HepG2 (cell line): ENCODE measurements around the gene SUPT20HL1. TPM values are rescaled to one million over a fixed set of nuclear protein-coding genes. Genes with fewer than 3 reads are reported as not detected.

ENCODE experiments used
- ATAC-seq: fragments of 200-7000 bp; cut with Tn5 transposase; 3 replicates; pipeline ENCODE4 v1.9.1; 2020; ENCODE audit warnings: mild to moderate bottlenecking, moderate library complexity
- BruUV-seq: library from RNA; stranded (reverse); fragments of 400-500 nt; replicated peaks from 2 replicates; lab custom pipeline; 2021; lab: Mats Ljungman, UMichigan
- CTCF ChIA-PET: fragments of 300-600 bp; formaldehyde crosslinking; extraction: SDS; loops from one replicate; lab custom pipeline; 2021; ENCODE audit warnings: low total read pairs, inconsistent platforms, low intra/inter-chr PET ratio; lab: Yijun Ruan, JAX
- POLR2A ChIA-PET: fragments of 350-600 bp; sonication (Branson Sonifier 250); formaldehyde crosslinking; loops from one replicate; lab custom pipeline; 2020; ENCODE audit warnings: antibody characterized with exemption, inconsistent platforms; lab: Yijun Ruan, JAX
- DNase-seq: peaks from one replicate; pipeline ENCODE4 v3.0.0-alpha.2; 2015; ENCODE audit warnings: low spot score
- FAIRE-seq: peaks from 3 replicates; lab custom pipeline; 2011; peaks lifted over from hg19 to GRCh38; lab: Jason Lieb, UNC
- H2AFZ ChIP-seq: one replicate; pipeline ENCODE4 v1.6.1; 2011; ENCODE audit warnings: low read length, inconsistent platforms
- H3K27ac ChIP-seq: fragments of 300-600 bp; 3 replicates; pipeline ENCODE4 v1.8.0; 2011; ENCODE audit warnings: mixed run types, mild to moderate bottlenecking, mixed read lengths, low read length, inconsistent platforms; ENCODE audit not compliant: insufficient read depth; ENCODE audit errors: extremely low read length
- H3K27me3 ChIP-seq, 2 experiments: fragments of 200-600 bp in 1 of 2; 2 replicates in 1 of 2; 3 replicates in 1 of 2; pipeline versions ENCODE4 v1.6.0 to v1.8.0; 2011; ENCODE audit warnings: low read length in 2 of 2, mild to moderate bottlenecking in 2 of 2, moderate library complexity in 2 of 2, inconsistent platforms in 1 of 2; ENCODE audit not compliant: insufficient read depth in 2 of 2, control insufficient read depth in 1 of 2
- H3K36me3 ChIP-seq, 2 experiments: fragments of 200-600 bp in 1 of 2; replicated peaks in 1 of 2; 2 replicates in 1 of 2; 3 replicates in 1 of 2; pipeline versions ENCODE4 v1.5.1 to v1.8.0; 2011; ENCODE audit warnings: low read length in 2 of 2, inconsistent platforms in 1 of 2; ENCODE audit not compliant: insufficient read depth in 2 of 2, control insufficient read depth in 1 of 2
- H3K4me1 ChIP-seq: 2 replicates; pipeline ENCODE4 v1.5.1; 2012; ENCODE audit warnings: low read length, inconsistent platforms; ENCODE audit not compliant: insufficient read depth
- H3K4me2 ChIP-seq: 2 replicates; pipeline ENCODE4 v1.6.0; 2011; ENCODE audit warnings: low read depth, low read length, inconsistent platforms
- H3K4me3 ChIP-seq, 3 experiments: fragments of 200-600 bp in 1 of 3; sonication (generic), shearing (Covaris generic) in 1 of 3; replicated peaks in 1 of 3; 2 replicates each; pipeline ENCODE4 v1.5.1; 2011 to 2016; ENCODE audit warnings: low read length in 3 of 3, inconsistent platforms in 2 of 3, low read depth in 2 of 3, mild to moderate bottlenecking in 2 of 3, control low read depth in 1 of 3, mixed read lengths in 1 of 3; ENCODE audit not compliant: insufficient read depth in 1 of 3
- H3K79me2 ChIP-seq: one replicate; pipeline ENCODE4 v1.6.1; 2011; ENCODE audit warnings: low read length, inconsistent platforms; ENCODE audit not compliant: insufficient read depth
- H3K9ac ChIP-seq: 2 replicates; pipeline ENCODE4 v1.6.0; 2011; ENCODE audit warnings: mild to moderate bottlenecking, low read depth, low read length, inconsistent platforms; ENCODE audit not compliant: insufficient read depth
- H3K9me3 ChIP-seq: 2 replicates; pipeline ENCODE4 v1.5.1; 2012; ENCODE audit warnings: mild to moderate bottlenecking, low read length
- H4K20me1 ChIP-seq: 2 replicates; pipeline ENCODE4 v1.6.0; 2011; ENCODE audit warnings: inconsistent platforms, mild to moderate bottlenecking, low read length, moderate library complexity; ENCODE audit not compliant: insufficient read depth
- BCL3 ChIP-seq: sonication (generic); formaldehyde crosslinking; IDR thresholded peaks from 2 replicates; pipeline ENCODE4 v1.5.1; 2020; ENCODE audit warnings: mild to moderate bottlenecking, missing genetic modification reagents, moderate library complexity
- CHCHD3 ChIP-seq: sonication (generic); formaldehyde crosslinking; IDR thresholded peaks from 2 replicates; pipeline ENCODE4 v1.8.0; 2022; ENCODE audit warnings: mild to moderate bottlenecking, missing genetic modification reagents, moderate library complexity
- HNF4A ChIP-seq: sonication (generic); formaldehyde crosslinking; IDR thresholded peaks from 2 replicates; pipeline ENCODE4 v1.4.0; 2020; ENCODE audit warnings: missing genetic modification reagents
- MXI1 ChIP-seq: IDR thresholded peaks from 3 replicates; pipeline ENCODE4 v1.6.1; 2012; ENCODE audit warnings: low read depth, low read length, inconsistent platforms, borderline replicate concordance
- RNF219 ChIP-seq: sonication (generic); formaldehyde crosslinking; IDR thresholded peaks from 2 replicates; pipeline ENCODE4 v1.5.0; 2020; ENCODE audit warnings: mild to moderate bottlenecking, missing genetic modification reagents
- SUZ12 ChIP-seq: fragments of 150-350 bp; IDR thresholded peaks from 2 replicates; pipeline ENCODE4 v1.6.1; 2014; ENCODE audit warnings: low read depth, low read length
- ZNF547 ChIP-seq: sonication (generic); formaldehyde crosslinking; IDR thresholded peaks from 2 replicates; pipeline ENCODE4 v1.5.1; 2020; ENCODE audit warnings: mild to moderate bottlenecking, missing genetic modification reagents
- ZNF580 ChIP-seq: IDR thresholded peaks from 2 replicates; pipeline ENCODE4 v1.6.1; 2016; ENCODE audit warnings: low read depth, borderline replicate concordance
- in situ Hi-C: cut with HindIII; loops from 2 replicates; pipeline ENCODE4 v1.10.0; 2017; ENCODE audit warnings: low pct_unique_long_range_greater_than_20kb; ENCODE audit not compliant: extremely low pct_ligation_motif_present
- intact Hi-C: fragments of 100-400 bp; cut with micrococcal nuclease; formaldehyde crosslinking; loops from one replicate; pipeline ENCODE4 v1.10.0; 2022; ENCODE audit not compliant: unreplicated experiment
- polyA plus RNA-seq, 8 experiments: library from polyadenylated mRNA; depleted of rRNA in 3 of 8; stranded (reverse) in 7 of 8; unstranded in 1 of 8; fragments of >200 nt; fragmentation: Illumina TruSeq in 4 of 8; extraction: Trizol in 4 of 8; gene quantifications; 2 replicates each; pipeline versions ENCODE4 v1.2.1 to v1.2.3, GENCODE V29; 2011 to 2016; ENCODE audit warnings: low read depth in 4 of 8, missing spikeins in 1 of 8, mixed read lengths in 1 of 8; ENCODE audit not compliant: insufficient read depth in 1 of 8
- total RNA-seq, 5 experiments: library from RNA; depleted of rRNA; stranded (reverse); fragments of >200 nt; fragmentation: Illumina TruSeq; extraction: Trizol; gene quantifications; 2 replicates each; pipeline ENCODE4 v1.2.3, GENCODE V29; 2016; ENCODE audit warnings: low read depth in 1 of 5
- TF ChIP-seq, protein P1 (sequence below): sonication (generic); formaldehyde crosslinking; conservative IDR thresholded peaks from 2 replicates; pipeline ENCODE4 v1.8.1; 2023; ENCODE audit warnings: missing genetic modification reagents
- TF ChIP-seq, protein P2 (sequence below): sonication (generic); formaldehyde crosslinking; IDR thresholded peaks from 2 replicates; pipeline ENCODE4 v1.4.0; 2020; ENCODE audit warnings: mild to moderate bottlenecking, missing genetic modification reagents
- TF ChIP-seq, protein P3 (sequence below): sonication (generic); formaldehyde crosslinking; IDR thresholded peaks from 2 replicates; pipeline ENCODE4 v1.9.0; 2021; ENCODE audit warnings: mild to moderate bottlenecking, missing genetic modification reagents

Gene SUPT20HL1
- total and polyA plus RNA-seq, 2 of the 13 experiments (the other 11 are each of a cell fraction or from before 2014, with no cell fraction given): not detected

GRCh38 chrX:24334461-24334860, 26.0 kb upstream of the SUPT20HL1 start:
- no peak for FAIRE-seq
- BruUV-seq: no TSS peak
- ChIA-PET POLR2A (no interaction called here), CTCF (no interaction called here)
- intact Hi-C loops (no loop called here), in situ Hi-C loops (no loop called here)
- Histone ChIP-seq H3K27me3 (no peaks in the 10 kb centered on the region), H3K4me3 (no peak overlapping the region), H3K9ac (no peak overlapping the region), H3K4me2 (no peak overlapping the region), H2AFZ (no peak overlapping the region), H4K20me1 (no peaks in the 10 kb centered on the region), H3K79me2 (no peaks in the 10 kb centered on the region), H3K4me1 (no peaks in the 10 kb centered on the region), H3K36me3 (no peaks in the 10 kb centered on the region), H3K9me3 (no peaks in the 10 kb centered on the region), H3K27ac (no peak overlapping the region)
- ATAC-seq: no peak
- DNase-seq: no peak
- TF ChIP-seq BCL3 (no peak), SUZ12 (no peak), MXI1 (no peak), HNF4A (CRISPR knock-in tag) (no peak), CHCHD3 (CRISPR knock-in tag) (no peak), ZNF580 (no peak), ZNF547 (CRISPR knock-in tag) (no peak), RNF219 (CRISPR knock-in tag) (no peak)
- TF ChIP-seq, protein P1, sequence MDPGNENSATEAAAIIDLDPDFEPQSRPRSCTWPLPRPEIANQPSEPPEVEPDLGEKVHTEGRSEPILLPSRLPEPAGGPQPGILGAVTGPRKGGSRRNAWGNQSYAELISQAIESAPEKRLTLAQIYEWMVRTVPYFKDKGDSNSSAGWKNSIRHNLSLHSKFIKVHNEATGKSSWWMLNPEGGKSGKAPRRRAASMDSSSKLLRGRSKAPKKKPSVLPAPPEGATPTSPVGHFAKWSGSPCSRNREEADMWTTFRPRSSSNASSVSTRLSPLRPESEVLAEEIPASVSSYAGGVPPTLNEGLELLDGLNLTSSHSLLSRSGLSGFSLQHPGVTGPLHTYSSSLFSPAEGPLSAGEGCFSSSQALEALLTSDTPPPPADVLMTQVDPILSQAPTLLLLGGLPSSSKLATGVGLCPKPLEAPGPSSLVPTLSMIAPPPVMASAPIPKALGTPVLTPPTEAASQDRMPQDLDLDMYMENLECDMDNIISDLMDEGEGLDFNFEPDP (CRISPR knock-in tag): no peak
- TF ChIP-seq, protein P2, sequence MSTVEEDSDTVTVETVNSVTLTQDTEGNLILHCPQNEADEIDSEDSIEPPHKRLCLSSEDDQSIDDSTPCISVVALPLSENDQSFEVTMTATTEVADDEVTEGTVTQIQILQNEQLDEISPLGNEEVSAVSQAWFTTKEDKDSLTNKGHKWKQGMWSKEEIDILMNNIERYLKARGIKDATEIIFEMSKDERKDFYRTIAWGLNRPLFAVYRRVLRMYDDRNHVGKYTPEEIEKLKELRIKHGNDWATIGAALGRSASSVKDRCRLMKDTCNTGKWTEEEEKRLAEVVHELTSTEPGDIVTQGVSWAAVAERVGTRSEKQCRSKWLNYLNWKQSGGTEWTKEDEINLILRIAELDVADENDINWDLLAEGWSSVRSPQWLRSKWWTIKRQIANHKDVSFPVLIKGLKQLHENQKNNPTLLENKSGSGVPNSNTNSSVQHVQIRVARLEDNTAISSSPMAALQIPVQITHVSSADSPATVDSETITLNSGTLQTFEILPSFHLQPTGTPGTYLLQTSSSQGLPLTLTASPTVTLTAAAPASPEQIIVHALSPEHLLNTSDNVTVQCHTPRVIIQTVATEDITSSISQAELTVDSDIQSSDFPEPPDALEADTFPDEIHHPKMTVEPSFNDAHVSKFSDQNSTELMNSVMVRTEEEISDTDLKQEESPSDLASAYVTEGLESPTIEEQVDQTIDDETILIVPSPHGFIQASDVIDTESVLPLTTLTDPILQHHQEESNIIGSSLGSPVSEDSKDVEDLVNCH: no peak
- TF ChIP-seq, protein P3, sequence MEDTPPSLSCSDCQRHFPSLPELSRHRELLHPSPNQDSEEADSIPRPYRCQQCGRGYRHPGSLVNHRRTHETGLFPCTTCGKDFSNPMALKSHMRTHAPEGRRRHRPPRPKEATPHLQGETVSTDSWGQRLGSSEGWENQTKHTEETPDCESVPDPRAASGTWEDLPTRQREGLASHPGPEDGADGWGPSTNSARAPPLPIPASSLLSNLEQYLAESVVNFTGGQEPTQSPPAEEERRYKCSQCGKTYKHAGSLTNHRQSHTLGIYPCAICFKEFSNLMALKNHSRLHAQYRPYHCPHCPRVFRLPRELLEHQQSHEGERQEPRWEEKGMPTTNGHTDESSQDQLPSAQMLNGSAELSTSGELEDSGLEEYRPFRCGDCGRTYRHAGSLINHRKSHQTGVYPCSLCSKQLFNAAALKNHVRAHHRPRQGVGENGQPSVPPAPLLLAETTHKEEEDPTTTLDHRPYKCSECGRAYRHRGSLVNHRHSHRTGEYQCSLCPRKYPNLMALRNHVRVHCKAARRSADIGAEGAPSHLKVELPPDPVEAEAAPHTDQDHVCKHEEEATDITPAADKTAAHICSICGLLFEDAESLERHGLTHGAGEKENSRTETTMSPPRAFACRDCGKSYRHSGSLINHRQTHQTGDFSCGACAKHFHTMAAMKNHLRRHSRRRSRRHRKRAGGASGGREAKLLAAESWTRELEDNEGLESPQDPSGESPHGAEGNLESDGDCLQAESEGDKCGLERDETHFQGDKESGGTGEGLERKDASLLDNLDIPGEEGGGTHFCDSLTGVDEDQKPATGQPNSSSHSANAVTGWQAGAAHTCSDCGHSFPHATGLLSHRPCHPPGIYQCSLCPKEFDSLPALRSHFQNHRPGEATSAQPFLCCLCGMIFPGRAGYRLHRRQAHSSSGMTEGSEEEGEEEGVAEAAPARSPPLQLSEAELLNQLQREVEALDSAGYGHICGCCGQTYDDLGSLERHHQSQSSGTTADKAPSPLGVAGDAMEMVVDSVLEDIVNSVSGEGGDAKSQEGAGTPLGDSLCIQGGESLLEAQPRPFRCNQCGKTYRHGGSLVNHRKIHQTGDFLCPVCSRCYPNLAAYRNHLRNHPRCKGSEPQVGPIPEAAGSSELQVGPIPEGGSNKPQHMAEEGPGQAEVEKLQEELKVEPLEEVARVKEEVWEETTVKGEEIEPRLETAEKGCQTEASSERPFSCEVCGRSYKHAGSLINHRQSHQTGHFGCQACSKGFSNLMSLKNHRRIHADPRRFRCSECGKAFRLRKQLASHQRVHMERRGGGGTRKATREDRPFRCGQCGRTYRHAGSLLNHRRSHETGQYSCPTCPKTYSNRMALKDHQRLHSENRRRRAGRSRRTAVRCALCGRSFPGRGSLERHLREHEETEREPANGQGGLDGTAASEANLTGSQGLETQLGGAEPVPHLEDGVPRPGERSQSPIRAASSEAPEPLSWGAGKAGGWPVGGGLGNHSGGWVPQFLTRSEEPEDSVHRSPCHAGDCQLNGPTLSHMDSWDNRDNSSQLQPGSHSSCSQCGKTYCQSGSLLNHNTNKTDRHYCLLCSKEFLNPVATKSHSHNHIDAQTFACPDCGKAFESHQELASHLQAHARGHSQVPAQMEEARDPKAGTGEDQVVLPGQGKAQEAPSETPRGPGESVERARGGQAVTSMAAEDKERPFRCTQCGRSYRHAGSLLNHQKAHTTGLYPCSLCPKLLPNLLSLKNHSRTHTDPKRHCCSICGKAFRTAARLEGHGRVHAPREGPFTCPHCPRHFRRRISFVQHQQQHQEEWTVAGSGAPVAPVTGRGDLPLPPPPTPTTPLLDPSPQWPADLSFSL: no peak
